Omental fat pad (tissue), 4 donors: ENCODE data around the gene NAA80. TPM values are rescaled to one million over a fixed set of nuclear protein-coding genes. Genes with fewer than 3 reads are reported as not detected.
A peak's percentile ranks its signal among the peaks of the same experiment; 100 is the strongest.

ENCODE experiments used
- ATAC-seq: fragments of 150-250 bp; one replicate; pipeline ENCODE4 v1.9.1; 2016; ENCODE audit warnings: mild to moderate bottlenecking, moderate library complexity; ENCODE audit not compliant: low FRiP score
- DNase-seq: peaks from one replicate; pipeline ENCODE4 v3.0.0-alpha.2; 2019; ENCODE audit warnings: low spot score
- total RNA-seq, 4 donors: library from RNA; depleted of rRNA; stranded (reverse); fragments of >200 nt; gene quantifications; one replicate each; pipeline ENCODE4 v1.1.0, GENCODE V29; 2016
- TF ChIP-seq, protein P1 (sequence below), 3 donors: fragments of 450-650 bp; IDR thresholded peaks; one replicate each; pipeline ENCODE4 v1.5.1; 2016 to 2017; ENCODE audit warnings: antibody characterized with exemption in 3 of 3, mild to moderate bottlenecking in 3 of 3, moderate library complexity in 2 of 3

NAA80 gene
- total RNA-seq, 4 donors from 2014 or later = 3.4 to 8.4 (median 5.3) TPM

DNA sequence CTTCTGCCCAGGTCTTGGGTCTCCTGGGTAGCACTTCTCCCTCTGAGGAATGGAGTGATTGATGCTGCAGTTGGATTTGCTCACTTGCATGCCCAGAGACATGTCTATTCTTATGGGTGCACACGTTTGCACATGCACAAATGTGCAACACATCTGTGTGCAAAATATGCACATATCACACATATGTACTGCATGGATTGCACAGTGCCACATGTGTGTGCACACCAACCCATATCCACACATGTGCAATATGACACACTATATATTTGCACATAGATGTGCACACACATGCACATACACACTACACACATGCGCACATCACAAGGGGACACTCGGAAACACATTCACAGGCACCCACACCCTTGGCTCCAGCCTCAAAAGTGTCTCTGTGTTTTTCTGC is 30.9 kb downstream of the NAA80 start:
- TF ChIP-seq, protein P1, sequence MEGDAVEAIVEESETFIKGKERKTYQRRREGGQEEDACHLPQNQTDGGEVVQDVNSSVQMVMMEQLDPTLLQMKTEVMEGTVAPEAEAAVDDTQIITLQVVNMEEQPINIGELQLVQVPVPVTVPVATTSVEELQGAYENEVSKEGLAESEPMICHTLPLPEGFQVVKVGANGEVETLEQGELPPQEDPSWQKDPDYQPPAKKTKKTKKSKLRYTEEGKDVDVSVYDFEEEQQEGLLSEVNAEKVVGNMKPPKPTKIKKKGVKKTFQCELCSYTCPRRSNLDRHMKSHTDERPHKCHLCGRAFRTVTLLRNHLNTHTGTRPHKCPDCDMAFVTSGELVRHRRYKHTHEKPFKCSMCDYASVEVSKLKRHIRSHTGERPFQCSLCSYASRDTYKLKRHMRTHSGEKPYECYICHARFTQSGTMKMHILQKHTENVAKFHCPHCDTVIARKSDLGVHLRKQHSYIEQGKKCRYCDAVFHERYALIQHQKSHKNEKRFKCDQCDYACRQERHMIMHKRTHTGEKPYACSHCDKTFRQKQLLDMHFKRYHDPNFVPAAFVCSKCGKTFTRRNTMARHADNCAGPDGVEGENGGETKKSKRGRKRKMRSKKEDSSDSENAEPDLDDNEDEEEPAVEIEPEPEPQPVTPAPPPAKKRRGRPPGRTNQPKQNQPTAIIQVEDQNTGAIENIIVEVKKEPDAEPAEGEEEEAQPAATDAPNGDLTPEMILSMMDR (IDR thresholded peaks at IDR 0.05) = no peak
- ATAC-seq = no peak
- DNase-seq = no peak

DNA sequence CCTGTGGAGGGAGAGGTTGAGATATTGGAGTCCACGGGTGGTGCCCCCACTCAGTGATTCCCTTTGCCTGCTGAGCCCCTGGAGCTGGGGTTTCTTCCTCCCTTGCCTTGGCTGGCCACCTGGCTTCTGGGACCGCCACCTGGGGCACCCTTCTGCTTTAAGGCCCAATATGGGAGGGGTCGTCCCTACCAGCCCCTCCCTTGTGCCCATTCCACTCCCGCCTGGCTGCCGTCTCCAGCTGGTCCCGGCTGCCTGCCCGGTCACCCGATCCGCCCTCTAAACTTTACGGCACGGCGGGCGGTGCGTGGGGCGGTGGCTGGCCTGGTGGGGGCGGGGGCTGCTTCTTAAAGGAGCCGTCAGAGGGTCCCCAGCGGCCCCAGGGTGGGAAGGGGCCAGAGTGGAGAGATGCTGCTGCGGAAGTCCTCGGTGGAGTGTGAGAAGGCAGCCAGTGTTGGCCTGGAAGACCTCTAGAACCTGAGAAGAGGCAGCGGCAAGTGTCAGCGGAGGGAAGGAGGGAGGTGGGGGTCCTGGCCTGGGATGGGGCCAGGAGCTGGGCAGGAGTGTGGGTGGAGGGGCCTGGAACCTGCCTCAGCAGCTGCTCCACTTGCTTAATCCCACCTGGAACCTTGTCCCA is 31.8 kb downstream of the NAA80 start:
- TF ChIP-seq, protein P1 (IDR thresholded peaks at IDR 0.05) = no peak
- ATAC-seq (no peak), DNase-seq (no peak)

DNA sequence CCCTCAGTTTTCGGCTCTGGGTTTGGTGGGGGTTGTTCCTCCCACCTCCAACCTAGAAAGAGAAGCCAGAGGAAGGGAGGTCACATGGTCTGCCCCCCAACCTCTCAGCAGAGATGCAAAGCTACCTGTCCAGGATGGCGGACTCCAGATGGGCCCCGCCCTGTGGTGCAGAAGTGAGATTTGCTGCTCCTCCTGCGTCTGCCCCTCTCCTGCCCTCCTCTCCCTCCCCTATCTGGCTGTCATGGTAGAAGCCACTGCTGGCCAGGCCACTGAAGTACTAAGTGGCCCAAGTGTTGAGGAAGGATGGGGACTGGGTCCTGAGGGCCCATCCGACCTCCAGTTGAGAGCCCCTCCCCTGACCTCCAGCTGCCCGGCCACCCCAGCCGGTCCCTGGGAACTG is 32.4 kb downstream of the NAA80 start:
- ATAC-seq (no peak), DNase-seq (no peak)
- TF ChIP-seq, protein P1 (IDR thresholded peaks at IDR 0.05) = no peak

DNA sequence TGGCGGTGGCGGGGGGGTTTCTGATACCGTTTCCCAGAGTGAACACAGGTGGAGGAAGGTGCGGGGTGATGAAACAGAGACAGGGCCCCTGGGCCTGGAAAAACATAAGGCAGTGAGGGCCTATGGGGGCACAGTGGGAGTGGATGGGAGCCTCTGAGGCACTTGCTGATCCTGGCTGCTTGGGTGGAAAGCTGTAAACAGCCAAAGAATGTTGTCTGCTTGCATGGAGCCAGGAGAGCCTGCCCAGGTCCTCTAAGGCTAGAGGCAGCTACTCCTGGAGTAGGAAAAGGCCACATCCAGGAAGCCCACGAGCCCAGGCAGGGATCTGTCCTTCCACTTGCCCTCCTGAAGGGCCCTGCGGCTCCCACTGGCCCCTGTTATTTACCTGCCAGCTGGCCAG is 33.2 kb downstream of the NAA80 start:
- TF ChIP-seq, protein P1 (IDR thresholded peaks at IDR 0.05) = no peak
- no peak for ATAC-seq
- no peak for DNase-seq

DNA sequence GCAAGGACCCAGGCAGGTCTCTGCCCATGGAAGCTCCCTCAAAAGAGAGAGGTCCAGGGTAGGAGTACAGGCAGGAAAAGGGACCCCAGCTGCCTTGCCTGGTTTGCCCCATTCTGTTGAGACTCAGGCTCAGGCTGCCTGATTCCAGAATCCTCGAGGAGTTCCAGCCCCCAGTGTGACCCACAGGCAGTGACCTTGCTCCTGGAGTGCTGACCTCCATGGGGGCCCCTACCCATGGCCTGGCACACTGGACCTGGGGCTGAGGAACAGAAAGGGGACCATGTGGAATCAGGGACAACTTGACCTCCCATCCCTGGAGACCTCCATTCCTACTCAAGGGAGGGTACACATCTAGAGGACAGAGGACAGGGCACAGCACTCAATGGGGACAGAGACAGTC is 33.6 kb downstream of the NAA80 start:
- DNase-seq (no peak), ATAC-seq (no peak)
- TF ChIP-seq, protein P1 (IDR thresholded peaks at IDR 0.05) = no peak

DNA sequence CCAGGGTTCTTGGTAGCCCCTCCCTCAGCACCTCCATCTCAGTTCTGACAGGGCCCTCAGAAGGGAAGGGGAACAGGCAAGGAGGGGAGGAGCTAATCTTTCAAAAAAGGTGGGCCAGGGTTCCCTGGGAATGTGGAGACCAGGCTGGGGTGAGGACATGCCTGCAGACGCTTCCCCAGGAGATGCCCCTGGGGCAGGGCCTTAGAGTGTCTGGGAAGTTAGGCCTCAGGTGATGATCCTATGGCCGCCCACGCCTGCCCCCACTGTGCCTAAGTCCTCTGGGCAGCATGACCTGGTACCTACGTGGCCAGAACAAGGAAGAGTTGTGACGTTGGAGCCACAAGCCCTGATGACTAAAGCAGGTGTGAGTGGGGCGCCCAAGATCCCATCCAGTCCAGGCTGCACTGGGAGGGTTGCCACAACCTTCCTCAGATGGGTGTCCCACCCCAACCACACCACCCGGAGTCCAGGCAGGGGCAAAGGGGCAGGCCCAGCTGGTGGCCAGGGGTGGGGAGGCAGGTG is 34.2 kb downstream of the NAA80 start:
- TF ChIP-seq, protein P1 (IDR thresholded peaks at IDR 0.05) = no peak
- ATAC-seq = peak; percentile 25
- no peak for DNase-seq

DNA sequence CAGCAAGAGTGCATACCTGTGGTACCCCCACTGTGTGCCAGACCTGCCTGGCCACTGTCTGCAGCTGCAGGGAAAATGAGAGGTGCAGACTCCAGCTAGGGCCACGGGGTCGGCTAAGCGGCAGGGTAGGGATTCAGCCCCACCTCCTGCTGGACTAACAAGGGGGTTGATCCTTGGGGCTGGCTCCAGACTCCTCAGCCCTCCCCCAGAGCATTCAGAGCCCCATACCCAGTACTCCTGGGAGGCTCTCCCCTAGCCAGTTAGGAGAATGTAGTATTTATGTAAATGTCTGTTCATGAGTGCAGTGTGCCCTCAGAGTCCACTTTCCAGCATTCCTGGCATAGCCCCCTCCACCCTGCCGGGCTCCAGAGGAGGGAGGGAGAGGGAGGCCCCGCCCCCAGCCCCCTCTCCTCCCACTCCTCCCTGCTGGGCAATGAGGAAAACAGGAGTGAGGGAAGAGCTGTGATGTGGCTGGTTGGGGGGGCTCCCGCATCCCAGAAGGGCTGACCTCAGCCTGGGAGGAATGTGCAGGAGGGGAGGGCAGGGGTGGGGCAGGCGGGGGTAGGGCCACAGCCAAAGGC is 34.7 kb downstream of the NAA80 start:
- no peak for DNase-seq
- ATAC-seq = peak; percentile 74
- TF ChIP-seq, protein P1 (IDR thresholded peaks at IDR 0.05) = no peak
